HG02610 (cell line): ENCODE data around the gene TGDS.
A peak's percentile ranks its signal among the peaks of the same experiment; 100 is the strongest.
"Not testable (repeated sequence)": the region's sequence is repeated elsewhere in the genome, so short reads cannot be mapped to it uniquely, and the experiment has no call there.

Source experiments
- ATAC-seq: cut with Tn5 transposase; IDR thresholded peaks from one replicate; pipeline ENCODE4 v1.9.1; 2021; ENCODE audit warnings: mild to moderate bottlenecking, moderate library complexity; ENCODE audit not compliant: unreplicated experiment

Gene TGDS, protein sequence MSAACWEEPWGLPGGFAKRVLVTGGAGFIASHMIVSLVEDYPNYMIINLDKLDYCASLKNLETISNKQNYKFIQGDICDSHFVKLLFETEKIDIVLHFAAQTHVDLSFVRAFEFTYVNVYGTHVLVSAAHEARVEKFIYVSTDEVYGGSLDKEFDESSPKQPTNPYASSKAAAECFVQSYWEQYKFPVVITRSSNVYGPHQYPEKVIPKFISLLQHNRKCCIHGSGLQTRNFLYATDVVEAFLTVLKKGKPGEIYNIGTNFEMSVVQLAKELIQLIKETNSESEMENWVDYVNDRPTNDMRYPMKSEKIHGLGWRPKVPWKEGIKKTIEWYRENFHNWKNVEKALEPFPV

GRCh38 chr13:94595950-94596574, at the start of gene TGDS:
TGDS (minus strand) TSS chr13:94596152; CDS start chr13:94596136, 16 bp downstream.
- ATAC-seq = peak; percentile 97

GRCh38 chr13:94641409-94641941, 45.5 kb upstream of the TGDS start:
- no peak for ATAC-seq

DNA sequence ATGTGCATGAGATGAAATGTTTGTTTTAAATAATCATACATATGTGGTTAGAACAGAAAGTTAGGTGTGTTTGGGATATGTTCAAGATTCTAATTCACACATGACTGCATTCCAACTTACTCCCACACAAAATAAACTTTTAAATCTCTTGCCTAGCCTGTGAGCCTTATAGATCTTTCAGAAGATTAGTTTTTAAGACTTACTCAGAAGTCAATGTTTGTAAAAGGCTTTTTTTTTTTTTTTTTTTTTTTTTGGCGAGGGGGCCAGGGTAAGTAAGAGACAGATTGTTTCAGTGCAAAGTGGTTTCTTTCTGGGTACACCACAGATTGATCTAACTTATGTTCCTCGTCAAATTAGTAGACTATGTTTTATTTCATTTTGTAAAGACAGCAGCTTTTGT, 44.8 kb upstream of the TGDS start:
- no peak for ATAC-seq

DNA sequence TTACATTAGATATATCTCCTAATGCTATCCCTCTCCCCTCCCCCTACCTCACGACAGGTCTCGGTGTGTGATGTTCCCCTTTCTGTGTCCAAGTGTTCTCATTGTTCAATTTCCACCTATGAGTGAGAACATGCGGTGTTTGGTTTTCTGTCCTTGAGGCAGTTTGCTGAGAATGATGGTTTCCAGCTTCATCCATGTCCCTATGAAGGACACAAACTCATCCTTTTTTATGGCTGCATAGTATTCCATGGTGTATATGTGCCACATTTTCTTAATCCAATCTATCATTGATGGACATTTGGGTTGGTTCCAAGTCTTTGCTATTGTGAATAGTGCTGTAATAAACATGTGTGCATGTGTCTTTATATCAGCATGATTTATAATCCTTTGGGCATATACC, 41.7 kb upstream of the TGDS start:
- ATAC-seq = not testable (repeated sequence)

GRCh38 chr13:94636942-94637578, 41.1 kb upstream of the TGDS start:
- no peak for ATAC-seq

DNA sequence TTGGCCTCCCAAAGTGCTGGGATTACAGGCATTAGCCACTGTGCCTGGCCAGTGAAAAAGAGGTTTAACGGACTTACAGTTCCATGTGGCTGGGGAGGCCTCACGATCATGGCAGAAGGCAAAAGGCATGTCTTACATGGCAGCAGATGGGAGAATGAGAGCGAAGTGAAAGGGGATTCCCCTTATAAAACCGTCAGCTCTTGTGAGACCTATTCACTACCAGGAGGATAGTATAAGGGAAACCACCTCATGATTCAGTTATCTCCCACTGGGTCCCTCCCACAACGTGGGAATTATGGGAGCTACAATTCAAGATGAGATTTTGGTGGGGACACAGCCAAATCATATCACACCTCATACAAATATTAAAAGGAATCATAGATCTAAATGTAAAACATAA, 40.1 kb upstream of the TGDS start:
- not testable (repeated sequence) for ATAC-seq

DNA sequence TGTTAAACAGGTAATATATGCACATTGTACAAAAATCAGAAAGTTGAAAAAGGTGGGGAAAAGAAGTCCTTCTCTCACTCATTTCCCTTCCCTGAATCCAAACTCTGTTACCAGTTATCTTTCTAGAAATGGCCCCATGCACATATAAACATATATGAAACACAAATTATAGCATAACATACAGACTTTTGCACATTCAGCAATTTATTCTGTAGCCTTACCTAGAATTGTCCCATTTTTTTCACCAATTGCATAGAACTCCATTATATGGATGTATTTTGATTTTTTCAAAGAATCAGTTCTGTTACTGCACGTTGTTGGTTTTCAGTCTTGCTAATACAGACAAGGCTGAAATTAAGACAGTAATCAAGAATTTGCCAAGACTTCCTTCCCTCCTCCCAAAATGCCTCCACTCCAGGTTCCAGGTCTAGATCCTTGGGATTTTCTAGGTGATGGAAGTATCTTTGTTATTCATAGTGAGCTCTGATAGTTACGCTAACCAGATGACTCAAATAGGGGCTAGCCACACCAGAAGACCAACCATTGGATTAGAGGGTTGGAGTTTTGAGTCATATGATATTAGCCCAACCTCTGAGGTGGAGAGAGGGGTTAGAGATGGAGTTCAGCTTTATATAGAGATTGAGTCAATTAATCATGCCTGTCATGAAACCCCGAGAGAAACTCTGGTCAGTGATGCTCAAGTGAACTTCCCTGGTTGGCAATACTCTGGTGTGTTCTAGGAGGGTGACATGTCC, 36.5 kb upstream of the TGDS start:
- ATAC-seq = no peak

GRCh38 chr13:94630858-94631257, 34.9 kb upstream of the TGDS start:
- no peak for ATAC-seq

DNA sequence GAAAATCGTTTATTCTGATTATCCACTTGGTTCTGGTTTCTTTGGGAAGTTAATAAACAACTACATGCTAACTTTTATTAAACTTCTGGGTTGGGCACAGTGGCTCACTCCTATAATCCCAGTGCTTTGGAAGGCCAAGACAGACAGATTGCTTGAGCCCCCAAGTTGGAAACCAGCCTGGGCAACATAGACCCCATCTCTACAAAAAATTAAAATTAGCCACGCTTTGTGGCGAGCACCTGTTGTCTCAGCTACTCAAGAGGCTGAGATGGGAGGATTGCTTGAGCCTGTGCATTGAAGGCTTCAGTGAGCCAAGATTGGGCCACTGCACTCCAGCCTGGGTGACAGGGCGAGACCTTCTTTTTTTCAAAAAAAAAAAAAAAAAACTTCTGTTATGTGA, 27.4 kb upstream of the TGDS start:
- ATAC-seq = no peak

- ATAC-seq = no peak
Measured at GRCh38 chr13:94622344-94622743, 26.4 kb upstream of the TGDS start.

GRCh38 chr13:94620286-94620896, 24.4 kb upstream of the TGDS start:
- peak; percentile 86 for ATAC-seq

- peak; percentile 48 for ATAC-seq
Measured at GRCh38 chr13:94617389-94618000, 21.5 kb upstream of the TGDS start.

DNA sequence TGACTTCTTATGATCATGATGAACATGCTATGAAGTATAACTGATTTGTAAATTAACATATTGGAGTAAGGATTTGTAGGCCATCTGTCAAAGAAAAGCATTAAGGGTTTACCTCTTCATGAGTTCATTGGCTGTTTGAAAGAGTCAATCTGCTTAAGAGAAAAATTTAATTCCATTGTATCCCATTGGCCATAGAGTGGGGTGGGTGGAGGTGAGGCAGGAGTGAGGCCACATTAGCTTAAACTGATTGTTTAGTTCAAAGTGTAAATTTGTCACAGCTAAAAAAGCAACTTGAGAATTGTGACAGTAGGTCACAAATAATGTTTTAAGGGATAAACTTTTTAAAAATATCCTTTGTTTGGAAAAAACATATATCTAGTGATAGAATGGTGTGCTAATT, 17.1 kb upstream of the TGDS start:
- no peak for ATAC-seq

GRCh38 chr13:94612050-94612449, 16.1 kb upstream of the TGDS start:
- ATAC-seq = no peak

DNA sequence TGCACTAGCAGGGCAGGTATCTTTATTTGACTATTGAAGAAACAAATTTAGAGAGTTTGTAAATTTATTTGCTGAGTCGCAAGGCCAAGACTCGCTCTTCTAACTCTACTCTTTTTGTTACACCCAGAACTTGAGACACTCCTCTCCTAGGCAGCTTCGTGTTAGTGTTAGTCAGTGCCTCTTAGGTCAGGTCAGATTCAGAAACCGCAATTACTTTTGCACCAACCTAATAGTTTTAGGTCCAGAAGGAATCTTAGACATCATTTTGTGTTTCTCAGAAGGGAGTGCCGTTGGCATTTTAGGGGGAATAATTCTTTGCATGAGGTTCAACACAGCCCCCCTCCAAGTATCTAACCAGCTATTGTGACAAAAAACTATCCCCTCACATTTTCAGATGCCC, 14.5 kb upstream of the TGDS start:
- ATAC-seq = no peak

- no peak for ATAC-seq
Measured at GRCh38 chr13:94609196-94609595, 13.2 kb upstream of the TGDS start.

GRCh38 chr13:94608586-94608985, 12.6 kb upstream of the TGDS start:
- ATAC-seq = no peak

DNA sequence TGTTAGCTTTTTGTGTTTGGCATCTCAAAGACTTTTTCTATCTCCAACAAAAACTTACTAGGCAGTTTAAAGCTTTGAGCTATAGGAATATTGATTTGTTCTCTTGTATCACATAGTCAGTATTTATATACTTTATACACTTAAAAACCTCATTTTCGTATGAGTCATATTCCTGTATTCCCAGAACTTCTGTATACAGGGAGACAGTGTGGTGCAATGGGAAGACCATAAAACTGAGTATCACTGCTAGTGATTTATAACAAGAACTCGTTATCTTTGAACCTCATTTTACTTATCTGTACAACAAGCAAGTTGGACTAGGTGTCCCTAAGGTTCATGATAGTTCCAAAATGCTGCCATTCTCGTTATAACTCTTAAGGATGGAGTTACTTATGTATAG, 12.0 kb upstream of the TGDS start:
- ATAC-seq = no peak

- no peak for ATAC-seq
Measured at GRCh38 chr13:94607056-94607455, 11.1 kb upstream of the TGDS start.

DNA sequence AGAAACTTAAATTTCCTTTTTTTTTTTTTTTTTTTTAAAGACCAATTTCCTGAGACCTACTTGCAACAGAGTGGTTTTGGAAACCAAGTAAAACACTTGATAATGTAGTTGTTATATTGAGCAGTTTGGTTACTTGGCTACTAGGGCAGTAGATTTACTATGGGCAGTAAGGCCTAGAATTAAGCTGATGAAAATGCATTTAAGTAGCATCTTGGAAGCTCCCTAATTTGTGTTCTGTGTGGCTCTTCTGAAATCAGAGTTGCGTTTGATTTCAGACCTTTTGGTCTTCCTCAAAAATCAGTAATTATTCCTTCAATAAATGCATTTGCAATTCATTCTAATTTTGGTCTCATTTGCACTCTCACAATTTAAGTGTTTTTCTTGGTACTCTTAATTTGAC, 6.5 kb upstream of the TGDS start:
- no peak for ATAC-seq
